Smooth muscle cell (in vitro differentiated cells): ENCODE data around the gene ZBTB2. TPM values are rescaled to one million over a fixed set of nuclear protein-coding genes. Genes with fewer than 3 reads are reported as not detected.

Experiments used
- DNase-seq: peaks from one replicate; lab custom pipeline; 2025; ENCODE audit not compliant: unreplicated experiment; lab: John Stamatoyannopoulos, UW
- H2AFZ ChIP-seq: fragments of 200-600 bp; sonication (generic); 2 replicates; pipeline ENCODE4 v1.6.0; 2016; ENCODE audit warnings: antibody characterized with exemption, low read depth, mild to moderate bottlenecking
- H3F3A ChIP-seq: fragments of 200-600 bp; sonication (generic); 2 replicates; pipeline ENCODE4 v1.6.0; 2017; ENCODE audit warnings: antibody characterized with exemption, low read depth
- H3K27ac ChIP-seq: fragments of 200-600 bp; sonication (generic); 2 replicates; pipeline ENCODE4 v1.5.1; 2016; ENCODE audit warnings: low read depth, mild to moderate bottlenecking
- H3K27me3 ChIP-seq: fragments of 200-600 bp; sonication (generic); 2 replicates; pipeline ENCODE4 v1.6.1; 2016; ENCODE audit warnings: low read depth, mild to moderate bottlenecking
- H3K36me3 ChIP-seq: fragments of 200-600 bp; sonication (generic); 2 replicates; pipeline ENCODE4 v1.5.1; 2016; ENCODE audit warnings: low read depth
- H3K4me1 ChIP-seq: fragments of 200-600 bp; sonication (generic); 2 replicates; pipeline ENCODE4 v1.5.1; 2016; ENCODE audit warnings: low read depth
- H3K4me2 ChIP-seq: fragments of 200-600 bp; sonication (generic); 2 replicates; pipeline ENCODE4 v1.6.0; 2016; ENCODE audit warnings: mild to moderate bottlenecking
- H3K4me3 ChIP-seq: fragments of 200-600 bp; sonication (generic); 2 replicates; pipeline ENCODE4 v1.5.1; 2016; ENCODE audit warnings: mild to moderate bottlenecking
- H3K79me2 ChIP-seq: fragments of 200-600 bp; sonication (generic); 2 replicates; pipeline ENCODE4 v1.6.0; 2016; ENCODE audit warnings: low read depth, mild to moderate bottlenecking
- H3K9ac ChIP-seq: fragments of 200-600 bp; sonication (generic); 2 replicates; pipeline ENCODE4 v1.6.0; 2016; ENCODE audit warnings: low read depth
- H3K9me3 ChIP-seq: fragments of 200-600 bp; sonication (generic); replicated peaks from 2 replicates; pipeline ENCODE4 v1.5.1; 2016; ENCODE audit warnings: low read depth
- H4K20me1 ChIP-seq: fragments of 200-600 bp; sonication (generic); 2 replicates; pipeline ENCODE4 v1.6.0; 2016; ENCODE audit warnings: low read depth
- CTCF ChIP-seq: fragments of 200-600 bp; sonication (generic); IDR thresholded peaks from 2 replicates; pipeline ENCODE4 v1.5.1; 2017; ENCODE audit warnings: borderline replicate concordance, mild to moderate bottlenecking, antibody characterized with exemption; ENCODE audit not compliant: insufficient read depth, poor library complexity, severe bottlenecking
- WGBS: methylation state at CpG from one replicate; pipeline ENCODE4 v1.1.7; 2016; ENCODE audit warnings: low lambda C conversion rate; 5-methylcytosine and 5-hydroxymethylcytosine counted together
- polyA plus RNA-seq: library from polyadenylated mRNA; unstranded; fragments of >200 nt; fragmentation: Nextera tagmentation; extraction: Ambion mirVana; gene quantifications from 2 replicates; pipeline ENCODE4 v1.2.1, GENCODE V29; 2016
- total RNA-seq: library from RNA; depleted of rRNA; stranded (reverse); fragments of >200 nt; gene quantifications from 2 replicates; pipeline ENCODE4 v1.2.3, GENCODE V29; 2014

Gene ZBTB2
- total and polyA plus RNA-seq, 2 experiments from 2014 or later = 7.1 to 10.7 TPM

- TF ChIP-seq CTCF = no peak
These were observed 66.0 kb downstream of the ZBTB2 start for GRCh38 chr6:151325075-151326050.

GRCh38 chr6:151324488-151324825 is 66.9 kb downstream of the ZBTB2 start:
- no peak overlapping the region for H3K9ac ChIP-seq
- no peak overlapping the region for H3K4me3 ChIP-seq
- DNase-seq = no peak
- 46% methylated on average over 6 of the region's 6 CpGs for WGBS
- H3K27ac ChIP-seq = no peak overlapping the region
- no peaks in the 10 kb centered on the region for H4K20me1 ChIP-seq
- H3K27me3 ChIP-seq = no peaks in the 10 kb centered on the region
- no peaks in the 10 kb centered on the region for H3K79me2 ChIP-seq
- H3K36me3 ChIP-seq = no peaks in the 10 kb centered on the region
- H2AFZ ChIP-seq = no peak overlapping the region
- TF ChIP-seq CTCF = no peak
- H3K4me2 ChIP-seq = no peak overlapping the region
- H3F3A ChIP-seq = no peaks in the 10 kb centered on the region
- H3K4me1 ChIP-seq = peaks cover 8% of the 10 kb centered on the region
- no peaks in the 10 kb centered on the region for H3K9me3 ChIP-seq

More at GRCh38 chr6:151325075-151326050, 66.0 kb downstream of the ZBTB2 start:
- no peaks in the 10 kb centered on the region for H3K79me2 ChIP-seq
- H3F3A ChIP-seq = peaks cover 3% of the 10 kb centered on the region
- H3K27me3 ChIP-seq = no peaks in the 10 kb centered on the region
- no peaks in the 10 kb centered on the region for H3K36me3 ChIP-seq
- 29% methylated on average over 34 of the region's 46 CpGs for WGBS
- H3K9ac ChIP-seq = no peak overlapping the region
- peak overlapping the region; percentile 91 for H3K4me2 ChIP-seq
- peak overlapping the region; percentile 58 for H3K4me3 ChIP-seq
- H3K4me1 ChIP-seq = peaks cover 8% of the 10 kb centered on the region
- H3K9me3 ChIP-seq = no peaks in the 10 kb centered on the region
- H3K27ac ChIP-seq = no peak overlapping the region
- H4K20me1 ChIP-seq = no peaks in the 10 kb centered on the region
- peak overlapping the region; percentile 72 for H2AFZ ChIP-seq
- DNase-seq = no peak

- H3F3A ChIP-seq = no peaks in the 10 kb centered on the region
- no peak overlapping the region for H2AFZ ChIP-seq
- peak; percentile 99 for TF ChIP-seq CTCF
- H4K20me1 ChIP-seq = no peaks in the 10 kb centered on the region
- H3K4me2 ChIP-seq = no peak overlapping the region
- 21% methylated on average over 12 of the region's 12 CpGs for WGBS
- no peaks in the 10 kb centered on the region for H3K36me3 ChIP-seq
- H3K4me1 ChIP-seq = peaks cover 8% of the 10 kb centered on the region
- H3K27ac ChIP-seq = no peak overlapping the region
- no peaks in the 10 kb centered on the region for H3K9me3 ChIP-seq
- no peak overlapping the region for H3K9ac ChIP-seq
- no peaks in the 10 kb centered on the region for H3K79me2 ChIP-seq
- no peak overlapping the region for H3K4me3 ChIP-seq
- no peaks in the 10 kb centered on the region for H3K27me3 ChIP-seq
- peak; percentile 61 for DNase-seq
These were observed 67.4 kb downstream of the ZBTB2 start for GRCh38 chr6:151323791-151324487.
